ENCODE measurements around the gene SLC27A4. TPM values are rescaled to one million over a fixed set of nuclear protein-coding genes. Genes with fewer than 3 reads are reported as not detected.

SLC27A4 gene
- total RNA-seq, 2 experiments from 2014 or later = 14.2 to 16.0 TPM

DNA sequence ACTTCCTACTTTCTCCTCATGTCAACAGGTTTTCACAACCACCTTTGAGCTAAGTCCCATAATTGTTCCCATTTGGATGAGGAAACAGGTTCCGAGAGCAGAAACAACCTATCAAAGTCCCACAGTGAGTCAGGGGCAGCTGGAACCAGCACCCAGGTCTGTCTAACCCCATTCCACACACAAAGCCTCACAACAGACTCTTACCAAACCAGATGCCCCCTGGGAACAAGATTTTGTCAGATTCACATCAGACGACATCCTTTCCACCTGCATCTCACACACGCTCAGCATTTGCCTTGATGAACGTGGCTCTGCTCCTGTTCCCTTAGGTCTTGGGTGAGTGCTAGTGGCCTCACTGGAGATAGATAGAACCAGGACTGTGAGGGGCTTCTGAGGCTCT lies 47.2 kb upstream of the SLC27A4 start:
- Histone ChIP-seq H3K4me3 (ENCODE audit: low read depth, low read length, poor library complexity, severe bottlenecking) (no peak overlapping the region), H2AFZ (ENCODE audit: low read length) (0 out of 2 replicates have a peak overlapping the region, but pooled peaks have one; percentile 51), H4K20me1 (ENCODE audit: insufficient read depth, low read length) (no peaks in the 10 kb centered on the region), H3K9me2 (ENCODE audit: insufficient read depth, low read length) (no peaks in the 10 kb centered on the region), H3K4me1 (ENCODE audit: insufficient read depth, low read length, poor library complexity, severe bottlenecking) (peaks cover 8% of the 10 kb centered on the region), H3K27ac (ENCODE audit: low read depth, low read length, poor library complexity, severe bottlenecking) (no peak overlapping the region), H3K79me2 (ENCODE audit: insufficient read depth, low read depth, low read length) (no peaks in the 10 kb centered on the region), H3K9me3 (ENCODE audit: low read length) (no peaks in the 10 kb centered on the region), H3K4me2 (ENCODE audit: low read length) (peak overlapping the region; percentile 43), H3K36me3 (ENCODE audit: insufficient read depth, low read length) (no peaks in the 10 kb centered on the region)
- intact Hi-C loops (cut with micrococcal nuclease; ENCODE audit: unreplicated experiment) = no loop called here
- peak; percentile 58 for DNase-seq (ENCODE audit: low spot score)
- BruUV-seq (replicated peaks) = no TSS peak
- CTCF ChIA-PET (ENCODE audit: unreplicated experiment) = no interaction called here
- no peak for TF ChIP-seq EZH2phosphoT487 (IDR thresholded peaks at IDR 0.05; ENCODE audit: borderline replicate concordance, low read depth, low read length)
- TF ChIP-seq, protein P1, sequence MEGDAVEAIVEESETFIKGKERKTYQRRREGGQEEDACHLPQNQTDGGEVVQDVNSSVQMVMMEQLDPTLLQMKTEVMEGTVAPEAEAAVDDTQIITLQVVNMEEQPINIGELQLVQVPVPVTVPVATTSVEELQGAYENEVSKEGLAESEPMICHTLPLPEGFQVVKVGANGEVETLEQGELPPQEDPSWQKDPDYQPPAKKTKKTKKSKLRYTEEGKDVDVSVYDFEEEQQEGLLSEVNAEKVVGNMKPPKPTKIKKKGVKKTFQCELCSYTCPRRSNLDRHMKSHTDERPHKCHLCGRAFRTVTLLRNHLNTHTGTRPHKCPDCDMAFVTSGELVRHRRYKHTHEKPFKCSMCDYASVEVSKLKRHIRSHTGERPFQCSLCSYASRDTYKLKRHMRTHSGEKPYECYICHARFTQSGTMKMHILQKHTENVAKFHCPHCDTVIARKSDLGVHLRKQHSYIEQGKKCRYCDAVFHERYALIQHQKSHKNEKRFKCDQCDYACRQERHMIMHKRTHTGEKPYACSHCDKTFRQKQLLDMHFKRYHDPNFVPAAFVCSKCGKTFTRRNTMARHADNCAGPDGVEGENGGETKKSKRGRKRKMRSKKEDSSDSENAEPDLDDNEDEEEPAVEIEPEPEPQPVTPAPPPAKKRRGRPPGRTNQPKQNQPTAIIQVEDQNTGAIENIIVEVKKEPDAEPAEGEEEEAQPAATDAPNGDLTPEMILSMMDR (conservative IDR thresholded peaks at IDR 0.05; ENCODE audit: low read length) = no peak
- POLR2A ChIA-PET = interaction anchor here (0.6 kb wide), 2 partner anchors 101 to 805 kb away, joined by 3 read pairs; no protein-coding TSS in a partner anchor

DNA sequence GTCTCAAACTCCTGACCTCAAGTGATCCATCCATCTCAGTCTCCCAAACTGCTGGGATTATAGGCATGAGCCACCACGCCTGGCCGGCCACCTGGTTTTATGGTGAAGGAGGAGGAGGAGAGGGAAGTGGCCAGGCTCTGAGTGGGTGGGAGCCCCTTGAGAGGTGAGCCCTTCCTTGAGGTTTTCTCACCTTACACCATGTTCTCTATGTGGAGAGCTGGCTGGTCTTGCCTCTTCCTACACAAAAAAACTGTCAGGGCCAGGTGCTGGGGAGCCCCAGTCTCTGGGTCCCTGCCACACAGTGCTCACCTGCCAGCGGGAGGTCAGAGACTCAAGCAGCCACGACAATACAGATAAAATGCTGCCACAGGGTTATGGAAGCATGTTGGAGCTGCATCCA lies 46.2 kb upstream of the SLC27A4 start:
- TF ChIP-seq, protein P1 (conservative IDR thresholded peaks at IDR 0.05; ENCODE audit: low read length) = no peak
- no peak for TF ChIP-seq EZH2phosphoT487 (IDR thresholded peaks at IDR 0.05; ENCODE audit: borderline replicate concordance, low read depth, low read length)
- Histone ChIP-seq H3K36me3 (ENCODE audit: insufficient read depth, low read length) (no peaks in the 10 kb centered on the region), H3K4me1 (ENCODE audit: insufficient read depth, low read length, poor library complexity, severe bottlenecking) (peaks cover 8% of the 10 kb centered on the region), H3K27ac (ENCODE audit: low read depth, low read length, poor library complexity, severe bottlenecking) (no peak overlapping the region), H4K20me1 (ENCODE audit: insufficient read depth, low read length) (no peaks in the 10 kb centered on the region), H3K4me2 (ENCODE audit: low read length) (no peak overlapping the region), H2AFZ (ENCODE audit: low read length) (no peak overlapping the region), H3K9me3 (ENCODE audit: low read length) (no peaks in the 10 kb centered on the region), H3K79me2 (ENCODE audit: insufficient read depth, low read depth, low read length) (no peaks in the 10 kb centered on the region), H3K4me3 (ENCODE audit: low read depth, low read length, poor library complexity, severe bottlenecking) (no peak overlapping the region), H3K9me2 (ENCODE audit: insufficient read depth, low read length) (no peaks in the 10 kb centered on the region)
- POLR2A ChIA-PET = no interaction called here
- no peak for DNase-seq (ENCODE audit: low spot score)
- CTCF ChIA-PET (ENCODE audit: unreplicated experiment) = no interaction called here
- intact Hi-C loops (cut with micrococcal nuclease; ENCODE audit: unreplicated experiment) = loop anchor here (2.0 kb wide), 1 partner anchor 119 kb away; no protein-coding TSS in a partner anchor
- no TSS peak for BruUV-seq (replicated peaks)

DNA sequence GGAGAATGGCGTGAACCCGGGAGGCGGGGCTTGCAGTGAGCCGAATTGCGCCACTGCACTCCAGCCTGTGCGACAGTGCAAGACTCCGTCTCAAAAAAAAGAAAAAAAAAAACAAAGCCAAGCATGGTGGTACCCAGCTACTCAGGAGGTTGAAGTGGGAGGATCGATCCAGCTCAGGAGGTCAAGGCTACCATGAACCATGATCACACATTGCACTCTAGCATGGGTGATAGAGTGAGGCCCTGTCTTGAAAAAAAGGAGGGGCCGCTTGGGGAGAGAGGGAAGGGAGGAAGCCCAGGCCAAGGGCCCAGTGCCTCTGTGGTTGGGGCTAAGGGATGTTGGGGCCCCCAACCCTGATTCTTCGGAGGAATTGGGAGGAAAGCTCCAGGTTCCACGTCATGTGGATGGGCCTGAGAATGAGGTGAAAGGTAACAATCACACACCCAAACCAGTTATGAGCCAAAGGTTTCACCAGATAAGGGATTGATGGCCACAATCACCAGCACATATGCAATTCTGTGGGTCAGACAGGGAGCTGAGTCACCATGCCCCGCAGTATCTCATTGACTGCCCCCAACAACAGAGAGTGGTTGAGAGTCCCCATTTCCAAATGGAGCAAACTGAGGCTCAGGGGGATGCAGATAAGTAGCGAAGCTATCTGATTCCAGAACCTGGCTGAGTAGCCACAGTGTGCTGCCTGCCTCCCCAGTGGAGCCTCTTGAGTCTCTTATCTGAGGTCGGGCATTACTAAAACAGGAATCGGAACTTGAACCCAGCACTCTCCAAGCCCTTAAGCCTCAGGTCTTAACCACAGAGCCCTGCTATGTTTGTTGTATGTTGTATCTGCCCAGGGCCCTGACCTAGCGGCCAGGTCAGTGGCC lies 43.7 kb upstream of the SLC27A4 start:
- ChIA-PET CTCF (ENCODE audit: unreplicated experiment) (no interaction called here), POLR2A (no interaction called here)
- Histone ChIP-seq H3K36me3 (ENCODE audit: insufficient read depth, low read length) (no peaks in the 10 kb centered on the region), H4K20me1 (ENCODE audit: insufficient read depth, low read length) (no peaks in the 10 kb centered on the region), H3K9me2 (ENCODE audit: insufficient read depth, low read length) (no peaks in the 10 kb centered on the region), H3K4me2 (ENCODE audit: low read length) (no peak overlapping the region), H3K27ac (ENCODE audit: low read depth, low read length, poor library complexity, severe bottlenecking) (no peak overlapping the region), H3K4me3 (ENCODE audit: low read depth, low read length, poor library complexity, severe bottlenecking) (no peak overlapping the region), H3K9me3 (ENCODE audit: low read length) (no peaks in the 10 kb centered on the region), H3K4me1 (ENCODE audit: insufficient read depth, low read length, poor library complexity, severe bottlenecking) (peaks cover 8% of the 10 kb centered on the region), H3K79me2 (ENCODE audit: insufficient read depth, low read depth, low read length) (no peaks in the 10 kb centered on the region), H2AFZ (ENCODE audit: low read length) (no peak overlapping the region)
- DNase-seq (ENCODE audit: low spot score) = no peak
- intact Hi-C loops (cut with micrococcal nuclease; ENCODE audit: unreplicated experiment) = no loop called here
- BruUV-seq (replicated peaks) = no TSS peak
- TF ChIP-seq EZH2phosphoT487 (IDR thresholded peaks at IDR 0.05; ENCODE audit: borderline replicate concordance, low read depth, low read length) = no peak
- TF ChIP-seq, protein P1 (conservative IDR thresholded peaks at IDR 0.05; ENCODE audit: low read length) = no peak
